ENCODE measurements around the gene KCNIP4. TPM values are rescaled to one million over a fixed set of nuclear protein-coding genes. Genes with fewer than 3 reads are reported as not detected.

KCNIP4 gene
- total RNA-seq, 4 donors from 2014 or later = 0.19 TPM; not detected in 3

GRCh38 chr4:21964762-21965319 lies 16.3 kb upstream of the KCNIP4 start:
- DNase-seq = no peak
- no peaks in the 10 kb centered on the region for H3K4me1 ChIP-seq
- WGBS, 2 donors = 57 to 64% methylated on average over 3 of the region's 3 CpGs
- no peaks in the 10 kb centered on the region for H3K36me3 ChIP-seq
- no peaks in the 10 kb centered on the region for H3K9me3 ChIP-seq
- H3K4me3 ChIP-seq = no peak overlapping the region
- H3K27ac ChIP-seq = no peak overlapping the region
- no peaks in the 10 kb centered on the region for H3K27me3 ChIP-seq
- intact Hi-C loops (cut with DNase I) = no loop called here
- TF ChIP-seq POLR2A (IDR thresholded peaks at IDR 0.05) = no peak
- TF ChIP-seq, protein P1, sequence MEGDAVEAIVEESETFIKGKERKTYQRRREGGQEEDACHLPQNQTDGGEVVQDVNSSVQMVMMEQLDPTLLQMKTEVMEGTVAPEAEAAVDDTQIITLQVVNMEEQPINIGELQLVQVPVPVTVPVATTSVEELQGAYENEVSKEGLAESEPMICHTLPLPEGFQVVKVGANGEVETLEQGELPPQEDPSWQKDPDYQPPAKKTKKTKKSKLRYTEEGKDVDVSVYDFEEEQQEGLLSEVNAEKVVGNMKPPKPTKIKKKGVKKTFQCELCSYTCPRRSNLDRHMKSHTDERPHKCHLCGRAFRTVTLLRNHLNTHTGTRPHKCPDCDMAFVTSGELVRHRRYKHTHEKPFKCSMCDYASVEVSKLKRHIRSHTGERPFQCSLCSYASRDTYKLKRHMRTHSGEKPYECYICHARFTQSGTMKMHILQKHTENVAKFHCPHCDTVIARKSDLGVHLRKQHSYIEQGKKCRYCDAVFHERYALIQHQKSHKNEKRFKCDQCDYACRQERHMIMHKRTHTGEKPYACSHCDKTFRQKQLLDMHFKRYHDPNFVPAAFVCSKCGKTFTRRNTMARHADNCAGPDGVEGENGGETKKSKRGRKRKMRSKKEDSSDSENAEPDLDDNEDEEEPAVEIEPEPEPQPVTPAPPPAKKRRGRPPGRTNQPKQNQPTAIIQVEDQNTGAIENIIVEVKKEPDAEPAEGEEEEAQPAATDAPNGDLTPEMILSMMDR (IDR thresholded peaks at IDR 0.05) = no peak

DNA sequence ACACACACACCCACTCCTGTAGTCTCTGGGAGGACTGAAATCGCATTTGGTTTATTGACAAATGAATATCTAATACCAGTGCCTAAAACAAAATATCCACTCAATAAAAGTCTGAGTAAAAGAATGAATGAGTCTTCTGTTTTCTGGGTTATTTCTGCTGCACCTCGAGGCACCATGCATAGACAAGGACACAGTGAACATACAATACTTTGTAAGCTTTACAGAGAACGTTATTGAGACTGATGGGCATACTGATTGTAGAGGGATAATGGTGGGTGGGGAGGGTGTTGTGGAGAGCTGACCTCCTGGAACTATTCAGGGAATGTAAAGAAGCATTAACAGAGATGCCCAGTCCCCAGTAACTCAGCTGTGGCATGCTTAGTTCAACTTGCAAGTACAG lies 14.1 kb upstream of the KCNIP4 start:
- no peaks in the 10 kb centered on the region for H3K36me3 ChIP-seq
- no peak for TF ChIP-seq POLR2A (IDR thresholded peaks at IDR 0.05)
- TF ChIP-seq, protein P1 (IDR thresholded peaks at IDR 0.05) = no peak
- no peak overlapping the region for H3K4me3 ChIP-seq
- no peaks in the 10 kb centered on the region for H3K4me1 ChIP-seq
- H3K27me3 ChIP-seq = no peaks in the 10 kb centered on the region
- no peak overlapping the region for H3K27ac ChIP-seq
- no peaks in the 10 kb centered on the region for H3K9me3 ChIP-seq
- DNase-seq = no peak
- WGBS, 2 donors = 45 to 54% methylated on average over 3 of the region's 3 CpGs
- intact Hi-C loops (cut with DNase I) = no loop called here

DNA sequence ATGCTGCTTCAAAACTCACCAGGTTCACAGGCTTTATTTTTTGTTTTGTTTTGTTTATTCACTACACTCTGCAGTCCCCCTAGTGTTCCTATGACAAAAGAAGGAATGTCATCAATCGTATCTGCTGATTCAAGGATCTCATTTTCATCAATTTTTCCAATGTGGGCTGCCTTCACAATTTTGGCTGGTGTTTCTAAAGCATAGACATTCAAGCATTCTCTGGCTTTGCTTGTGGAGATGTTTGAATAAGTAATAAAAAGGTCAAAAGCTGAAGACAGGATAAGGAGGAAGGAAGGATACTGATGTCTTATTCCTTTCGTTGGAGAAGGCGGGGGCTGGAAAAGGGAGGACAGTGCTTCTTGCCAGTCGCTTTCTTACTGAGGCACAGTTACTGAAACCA lies 12.2 kb upstream of the KCNIP4 start:
- intact Hi-C loops (cut with DNase I) = no loop called here
- 71 to 78% methylated on average over 4 of the region's 4 CpGs for WGBS, 2 donors
- Histone ChIP-seq H3K9me3 (no peaks in the 10 kb centered on the region), H3K4me1 (no peaks in the 10 kb centered on the region), H3K27ac (no peak overlapping the region), H3K36me3 (no peaks in the 10 kb centered on the region), H3K4me3 (no peak overlapping the region), H3K27me3 (no peaks in the 10 kb centered on the region)
- TF ChIP-seq, protein P1 (IDR thresholded peaks at IDR 0.05) = no peak
- no peak for TF ChIP-seq POLR2A (IDR thresholded peaks at IDR 0.05)
- no peak for DNase-seq

DNA sequence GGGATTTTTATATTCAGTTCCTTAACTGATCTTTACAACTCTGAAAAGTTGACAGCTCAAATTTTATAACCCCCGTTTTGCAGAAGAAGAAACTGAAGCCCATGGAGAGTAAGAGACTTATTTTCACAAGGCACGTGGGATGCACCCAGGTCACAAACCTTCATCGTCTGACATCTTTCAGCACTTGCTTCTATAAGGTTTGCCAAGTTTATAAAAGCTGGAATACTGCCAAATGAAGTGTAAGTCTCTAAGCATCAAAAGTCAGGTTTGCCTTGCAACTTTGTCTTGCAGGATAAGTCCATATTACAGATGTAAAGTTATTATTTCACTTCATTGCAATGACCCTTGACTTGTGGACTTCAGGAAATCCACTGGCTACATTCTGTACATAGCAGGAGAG lies 6.3 kb upstream of the KCNIP4 start:
- Histone ChIP-seq H3K4me3 (no peak overlapping the region), H3K4me1 (no peaks in the 10 kb centered on the region), H3K27me3 (peaks cover 0 to 5% (median 0%) of the 10 kb centered on the region in 4 donors), H3K27ac (no peak overlapping the region), H3K9me3 (no peaks in the 10 kb centered on the region), H3K36me3 (no peaks in the 10 kb centered on the region)
- WGBS, 2 donors = 25 to 33% methylated on average over 3 of the region's 3 CpGs
- intact Hi-C loops (cut with DNase I) = no loop called here
- no peak for DNase-seq
- TF ChIP-seq, protein P1 (IDR thresholded peaks at IDR 0.05) = no peak
- TF ChIP-seq POLR2A (IDR thresholded peaks at IDR 0.05) = no peak

DNA sequence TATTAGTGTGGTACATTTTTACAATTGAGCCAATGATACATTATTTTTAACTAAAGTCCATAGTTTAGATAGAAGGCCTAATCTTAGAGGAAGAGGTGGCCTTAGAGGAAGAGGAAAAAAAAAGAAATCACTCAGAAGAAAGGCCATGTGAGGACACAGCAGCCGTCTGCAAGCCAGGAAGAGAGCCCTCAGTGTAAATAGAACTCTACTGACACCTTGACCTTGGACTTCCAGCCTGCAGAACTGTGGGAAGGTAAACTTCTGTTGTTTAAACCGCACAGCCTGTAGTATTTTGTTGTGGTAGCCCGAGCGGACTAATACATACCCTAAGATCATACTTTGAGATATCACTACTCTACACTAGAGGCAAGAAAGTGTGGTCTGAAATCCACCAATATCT lies 5.1 kb upstream of the KCNIP4 start:
- no peaks in the 10 kb centered on the region for H3K9me3 ChIP-seq
- peaks cover 0 to 7% (median 0%) of the 10 kb centered on the region in 3 donors for H3K4me1 ChIP-seq
- H3K4me3 ChIP-seq = no peak overlapping the region
- peaks cover 0 to 17% (median 0%) of the 10 kb centered on the region in 4 donors for H3K27me3 ChIP-seq
- intact Hi-C loops (cut with DNase I) = no loop called here
- H3K27ac ChIP-seq = no peak overlapping the region
- TF ChIP-seq POLR2A (IDR thresholded peaks at IDR 0.05) = no peak
- TF ChIP-seq, protein P1 (IDR thresholded peaks at IDR 0.05) = no peak
- 50 to 62% methylated on average over 4 of the region's 4 CpGs for WGBS, 2 donors
- no peaks in the 10 kb centered on the region for H3K36me3 ChIP-seq
- no peak for DNase-seq
